Measurements from ENCODE around the gene TNRC6C.

The TNRC6C gene

GRCh38 chr17:78135858-78136500 lies 177.5 kb downstream of the TNRC6C start:
- no peak overlapping the region for H3K18ac ChIP-seq (ENCODE audit: low read length)
- peaks cover 6 to 33% (median 29%) of the 10 kb centered on the region in 3 experiments for H3K27me3 ChIP-seq (ENCODE audit: control insufficient read depth in 3 of 3, insufficient read depth in 3 of 3, low read depth in 1 of 3, low read length in 3 of 3)
- H2AK5ac ChIP-seq (ENCODE audit: low read depth, low read length) = no peak overlapping the region
- H3K4me2 ChIP-seq (ENCODE audit: insufficient read depth, low read length, poor library complexity, severe bottlenecking) = no peak overlapping the region
- H3K14ac ChIP-seq (ENCODE audit: low read length) = no peak overlapping the region
- H2BK5ac ChIP-seq (ENCODE audit: low read length) = no peak overlapping the region
- peak overlapping the region; percentile 17 for H4K91ac ChIP-seq (ENCODE audit: low read depth, low read length, poor library complexity)
- H3K79me1 ChIP-seq (ENCODE audit: low read depth, low read length) = peaks cover 8% of the 10 kb centered on the region
- no peak overlapping the region for H2BK12ac ChIP-seq (ENCODE audit: low read length)
- no peak overlapping the region for H2BK120ac ChIP-seq (ENCODE audit: low read depth, low read length)
- H3K4me1 ChIP-seq (ENCODE audit: control insufficient read depth in 2 of 2, insufficient read depth in 1 of 2, low read depth in 1 of 2, low read length in 2 of 2) = peaks cover 0 to 6% of the 10 kb centered on the region in 2 donors
- no peaks in the 10 kb centered on the region for H3K36me3 ChIP-seq (replicated peaks in 1 of 2; ENCODE audit: control insufficient read depth in 2 of 2, insufficient read depth in 2 of 2, low read length in 2 of 2)
- H4K8ac ChIP-seq (ENCODE audit: low read depth, low read length) = no peak overlapping the region
- no peak overlapping the region for H3K23ac ChIP-seq (ENCODE audit: low read depth, low read length, poor library complexity)
- no CpG with 5 or more reads among the region's 9 CpGs for WGBS, 2 donors (ENCODE audit: extremely low coverage in 2 of 2, insufficient read length in 2 of 2, insufficient replicate concordance in 1 of 2)
- H2AFZ ChIP-seq (ENCODE audit: low read length) = no peak overlapping the region
- no peak overlapping the region for H2BK15ac ChIP-seq (ENCODE audit: low read length)
- no peak overlapping the region for H3K27ac ChIP-seq (replicated peaks; ENCODE audit: low read length)
- DNase-seq (ENCODE audit: low spot score) = no peak
- peaks cover 0 to 4% of the 10 kb centered on the region in 2 donors for H3K9me3 ChIP-seq (replicated peaks in 1 of 2; ENCODE audit: control insufficient read depth in 2 of 2, insufficient read depth in 1 of 2, low read depth in 1 of 2, low read length in 2 of 2)
- H3K4me3 ChIP-seq (ENCODE audit: low read length in 2 of 2) = no peak overlapping the region
- no peak overlapping the region for H3K4ac ChIP-seq (ENCODE audit: low read length)
- H3K9ac ChIP-seq (ENCODE audit: low read depth, low read length, poor library complexity) = no peak overlapping the region

- H3K36me3 ChIP-seq (replicated peaks in 1 of 2; ENCODE audit: control insufficient read depth in 2 of 2, insufficient read depth in 2 of 2, low read length in 2 of 2) = no peaks in the 10 kb centered on the region
- no peak overlapping the region for H2AFZ ChIP-seq (ENCODE audit: low read length)
- WGBS, 2 donors (ENCODE audit: extremely low coverage in 2 of 2, insufficient read length in 2 of 2, insufficient replicate concordance in 1 of 2) = no CpG with 5 or more reads among the region's 26 CpGs
- no peak for DNase-seq (ENCODE audit: low spot score)
- peaks cover 2 to 38% (median 19%) of the 10 kb centered on the region in 3 experiments for H3K27me3 ChIP-seq (ENCODE audit: control insufficient read depth in 3 of 3, insufficient read depth in 3 of 3, low read depth in 1 of 3, low read length in 3 of 3)
- peaks cover 4% of the 10 kb centered on the region for H3K79me1 ChIP-seq (ENCODE audit: low read depth, low read length)
- peak overlapping the region; percentile 70 for H3K9ac ChIP-seq (ENCODE audit: low read depth, low read length, poor library complexity)
- H2BK12ac ChIP-seq (ENCODE audit: low read length) = peak overlapping the region; percentile 94
- H3K23ac ChIP-seq (ENCODE audit: low read depth, low read length, poor library complexity) = peak overlapping the region; percentile 60
- H4K8ac ChIP-seq (ENCODE audit: low read depth, low read length) = no peak overlapping the region
- peak overlapping the region; percentile 57 for H3K18ac ChIP-seq (ENCODE audit: low read length)
- H2AK5ac ChIP-seq (ENCODE audit: low read depth, low read length) = peak overlapping the region; percentile 98
- H3K4me1 ChIP-seq (ENCODE audit: control insufficient read depth in 2 of 2, insufficient read depth in 1 of 2, low read depth in 1 of 2, low read length in 2 of 2) = peaks cover 0 to 6% of the 10 kb centered on the region in 2 donors
- no peak overlapping the region for H2BK120ac ChIP-seq (ENCODE audit: low read depth, low read length)
- peak overlapping the region; percentile 53 for H4K91ac ChIP-seq (ENCODE audit: low read depth, low read length, poor library complexity)
- no peak overlapping the region for H2BK5ac ChIP-seq (ENCODE audit: low read length)
- H3K14ac ChIP-seq (ENCODE audit: low read length) = peak overlapping the region; percentile 82
- peaks cover 0 to 4% of the 10 kb centered on the region in 2 donors for H3K9me3 ChIP-seq (replicated peaks in 1 of 2; ENCODE audit: control insufficient read depth in 2 of 2, insufficient read depth in 1 of 2, low read depth in 1 of 2, low read length in 2 of 2)
- H3K27ac ChIP-seq (replicated peaks; ENCODE audit: low read length) = no peak overlapping the region
- H3K4me3 ChIP-seq (ENCODE audit: low read length in 2 of 2) = no peak overlapping the region
- H3K4ac ChIP-seq (ENCODE audit: low read length) = peak overlapping the region; percentile 37
- H3K4me2 ChIP-seq (ENCODE audit: insufficient read depth, low read length, poor library complexity, severe bottlenecking) = no peak overlapping the region
- peak overlapping the region; percentile 92 for H2BK15ac ChIP-seq (ENCODE audit: low read length)
Measured at GRCh38 chr17:78137392-78138203, 179.1 kb downstream of the TNRC6C start.

- Histone ChIP-seq H3K23ac (ENCODE audit: low read depth, low read length, poor library complexity) (peak overlapping the region; percentile 60), H2AFZ (ENCODE audit: low read length) (no peak overlapping the region), H4K8ac (ENCODE audit: low read depth, low read length) (no peak overlapping the region), H3K18ac (ENCODE audit: low read length) (peak overlapping the region; percentile 89), H3K27me3 (ENCODE audit: control insufficient read depth in 3 of 3, insufficient read depth in 3 of 3, low read depth in 1 of 3, low read length in 3 of 3) (peaks cover 2 to 36% (median 11%) of the 10 kb centered on the region in 3 experiments), H3K9ac (ENCODE audit: low read depth, low read length, poor library complexity) (peak overlapping the region; percentile 70), H3K36me3 (replicated peaks in 1 of 2; ENCODE audit: control insufficient read depth in 2 of 2, insufficient read depth in 2 of 2, low read length in 2 of 2) (no peaks in the 10 kb centered on the region), H2BK12ac (ENCODE audit: low read length) (no peak overlapping the region), H3K4ac (ENCODE audit: low read length) (no peak overlapping the region), H3K27ac (replicated peaks; ENCODE audit: low read length) (no peak overlapping the region), H2BK5ac (ENCODE audit: low read length) (peak overlapping the region; percentile 66), H3K9me3 (replicated peaks in 1 of 2; ENCODE audit: control insufficient read depth in 2 of 2, insufficient read depth in 1 of 2, low read depth in 1 of 2, low read length in 2 of 2) (peaks cover 0 to 2% of the 10 kb centered on the region in 2 donors), H3K4me1 (ENCODE audit: control insufficient read depth in 2 of 2, insufficient read depth in 1 of 2, low read depth in 1 of 2, low read length in 2 of 2) (peaks cover 0 to 6% of the 10 kb centered on the region in 2 donors), H3K4me3 (ENCODE audit: low read length in 2 of 2) (no peak overlapping the region), H2BK120ac (ENCODE audit: low read depth, low read length) (no peak overlapping the region), H2AK5ac (ENCODE audit: low read depth, low read length) (peak overlapping the region; percentile 97), H4K91ac (ENCODE audit: low read depth, low read length, poor library complexity) (no peak overlapping the region), H3K79me1 (ENCODE audit: low read depth, low read length) (peaks cover 4% of the 10 kb centered on the region), H2BK15ac (ENCODE audit: low read length) (peak overlapping the region; percentile 92), H3K14ac (ENCODE audit: low read length) (peak overlapping the region; percentile 82), H3K4me2 (ENCODE audit: insufficient read depth, low read length, poor library complexity, severe bottlenecking) (no peak overlapping the region)
- DNase-seq (ENCODE audit: low spot score) = no peak
- WGBS, 2 donors (ENCODE audit: extremely low coverage in 2 of 2, insufficient read length in 2 of 2, insufficient replicate concordance in 1 of 2) = no CpG with 5 or more reads among the region's 17 CpGs
Measured at GRCh38 chr17:78138204-78139060, 179.9 kb downstream of the TNRC6C start.

Data from neuronal stem cell (in vitro differentiated cells).